ENCODE measurements around the gene EVI2A.
"Not testable (repeated sequence)": the region's sequence is repeated elsewhere in the genome, so short reads cannot be mapped to it uniquely, and the experiment has no call there.

The EVI2A gene

GRCh38 chr17:31321481-31321880 is at the start of gene EVI2A:
Gene EVI2A (minus strand): TSS chr17:31321622. CDS start chr17:31319013, 2,609 bp downstream.
- Mint-ChIP-seq H3K4me3 (peak within 1 kb of the TSS; percentile 86), H3K27me3 (no peaks in the 10 kb centered on the region), H3K9me3 (no peaks in the 10 kb centered on the region), H3K27ac (peak within 1 kb of the TSS; percentile 98), H3K36me3 (ENCODE audit: low read depth) (peaks cover 28% of the 10 kb centered on the region), H3K4me1 (peaks cover 44% of the 10 kb centered on the region)
- ATAC-seq (peak; percentile 98), DNase-seq (peak; percentile 72)

- Mint-ChIP-seq H3K4me1 (peaks cover 15% of the 10 kb centered on the region), H3K36me3 (ENCODE audit: low read depth) (no peaks in the 10 kb centered on the region), H3K4me3 (no peak overlapping the region), H3K9me3 (no peaks in the 10 kb centered on the region), H3K27me3 (no peaks in the 10 kb centered on the region), H3K27ac (no peak overlapping the region)
- DNase-seq (no peak), ATAC-seq (no peak)
Observed at GRCh38 chr17:31369266-31369665, 47.8 kb upstream of the EVI2A start.

GRCh38 chr17:31366088-31366487 is 44.7 kb upstream of the EVI2A start:
- H3K27ac Mint-ChIP-seq, result no peak overlapping the region
- ATAC-seq (no peak), DNase-seq (no peak)
- H3K36me3 Mint-ChIP-seq (ENCODE audit: low read depth), result peaks cover 1% of the 10 kb centered on the region
- H3K27me3 Mint-ChIP-seq, result no peaks in the 10 kb centered on the region
- no peak overlapping the region for H3K4me3 Mint-ChIP-seq
- H3K4me1 Mint-ChIP-seq, result peaks cover 5% of the 10 kb centered on the region
- H3K9me3 Mint-ChIP-seq, result no peaks in the 10 kb centered on the region

- no peak for DNase-seq
- Mint-ChIP-seq H3K27ac (no peak overlapping the region), H3K4me1 (no peaks in the 10 kb centered on the region), H3K36me3 (ENCODE audit: low read depth) (peaks cover 7% of the 10 kb centered on the region), H3K9me3 (no peaks in the 10 kb centered on the region), H3K27me3 (no peaks in the 10 kb centered on the region), H3K4me3 (no peak overlapping the region)
- ATAC-seq, result no peak
Observed at GRCh38 chr17:31364012-31364411, 42.6 kb upstream of the EVI2A start.

GRCh38 chr17:31357839-31358394 is 36.5 kb upstream of the EVI2A start:
- peaks cover 21% of the 10 kb centered on the region for H3K36me3 Mint-ChIP-seq (ENCODE audit: low read depth)
- no peak overlapping the region for H3K27ac Mint-ChIP-seq
- no peak for DNase-seq
- no peak for ATAC-seq
- H3K27me3 Mint-ChIP-seq, result no peaks in the 10 kb centered on the region
- H3K4me3 Mint-ChIP-seq, result no peak overlapping the region
- H3K4me1 Mint-ChIP-seq, result no peaks in the 10 kb centered on the region
- H3K9me3 Mint-ChIP-seq, result no peaks in the 10 kb centered on the region

GRCh38 chr17:31357091-31357490 is 35.7 kb upstream of the EVI2A start:
- Mint-ChIP-seq H3K36me3 (ENCODE audit: low read depth) (peaks cover 24% of the 10 kb centered on the region), H3K4me3 (no peak overlapping the region), H3K27me3 (no peaks in the 10 kb centered on the region), H3K27ac (no peak overlapping the region), H3K9me3 (no peaks in the 10 kb centered on the region), H3K4me1 (no peaks in the 10 kb centered on the region)
- ATAC-seq (no peak), DNase-seq (no peak)

GRCh38 chr17:31355935-31356334 is 34.5 kb upstream of the EVI2A start:
- Mint-ChIP-seq H3K36me3 (ENCODE audit: low read depth) (peaks cover 21% of the 10 kb centered on the region), H3K4me1 (no peaks in the 10 kb centered on the region), H3K27ac (no peak overlapping the region), H3K9me3 (no peaks in the 10 kb centered on the region), H3K27me3 (no peaks in the 10 kb centered on the region), H3K4me3 (no peak overlapping the region)
- DNase-seq (no peak), ATAC-seq (no peak)

GRCh38 chr17:31349454-31349853 is 28.0 kb upstream of the EVI2A start:
- Mint-ChIP-seq H3K9me3 (no peaks in the 10 kb centered on the region), H3K27ac (no peak overlapping the region), H3K4me1 (no peaks in the 10 kb centered on the region), H3K4me3 (no peak overlapping the region), H3K27me3 (no peaks in the 10 kb centered on the region), H3K36me3 (ENCODE audit: low read depth) (peaks cover 18% of the 10 kb centered on the region)
- ATAC-seq, result no peak
- DNase-seq, result no peak

GRCh38 chr17:31345191-31345747 is 23.8 kb upstream of the EVI2A start:
- not testable (repeated sequence) for ATAC-seq, H3K9me3 Mint-ChIP-seq, H3K27me3 Mint-ChIP-seq, H3K27ac Mint-ChIP-seq, DNase-seq, H3K4me3 Mint-ChIP-seq, H3K4me1 Mint-ChIP-seq
- peaks cover 19% of the 10 kb centered on the region for H3K36me3 Mint-ChIP-seq (ENCODE audit: low read depth)

- no peaks in the 10 kb centered on the region for H3K27me3 Mint-ChIP-seq
- no peak for ATAC-seq
- no peak overlapping the region for H3K4me3 Mint-ChIP-seq
- H3K36me3 Mint-ChIP-seq (ENCODE audit: low read depth), result peaks cover 23% of the 10 kb centered on the region
- DNase-seq, result no peak
- H3K27ac Mint-ChIP-seq, result no peak overlapping the region
- no peaks in the 10 kb centered on the region for H3K9me3 Mint-ChIP-seq
- no peaks in the 10 kb centered on the region for H3K4me1 Mint-ChIP-seq
Observed at GRCh38 chr17:31339906-31340661, 18.7 kb upstream of the EVI2A start.

GRCh38 chr17:31329221-31329620 is 7.8 kb upstream of the EVI2A start:
- H3K9me3 Mint-ChIP-seq, result no peaks in the 10 kb centered on the region
- H3K27ac Mint-ChIP-seq, result peak overlapping the region; percentile 71
- H3K4me1 Mint-ChIP-seq, result peaks cover 44% of the 10 kb centered on the region
- no peak for ATAC-seq
- peaks cover 12% of the 10 kb centered on the region for H3K36me3 Mint-ChIP-seq (ENCODE audit: low read depth)
- no peaks in the 10 kb centered on the region for H3K27me3 Mint-ChIP-seq
- H3K4me3 Mint-ChIP-seq, result peak overlapping the region; percentile 20
- no peak for DNase-seq

GRCh38 chr17:31328160-31328535 is 6.7 kb upstream of the EVI2A start:
- peaks cover 49% of the 10 kb centered on the region for H3K4me1 Mint-ChIP-seq
- no peak for DNase-seq
- peaks cover 12% of the 10 kb centered on the region for H3K36me3 Mint-ChIP-seq (ENCODE audit: low read depth)
- peak; percentile 90 for ATAC-seq
- H3K27ac Mint-ChIP-seq, result peak overlapping the region; percentile 76
- peak overlapping the region; percentile 7 for H3K4me3 Mint-ChIP-seq
- no peaks in the 10 kb centered on the region for H3K9me3 Mint-ChIP-seq
- H3K27me3 Mint-ChIP-seq, result no peaks in the 10 kb centered on the region

- H3K4me3 Mint-ChIP-seq, result peak overlapping the region; percentile 7
- H3K4me1 Mint-ChIP-seq, result peaks cover 52% of the 10 kb centered on the region
- ATAC-seq (peak; percentile 77), DNase-seq (no peak)
- H3K27ac Mint-ChIP-seq, result peak overlapping the region; percentile 76
- H3K36me3 Mint-ChIP-seq (ENCODE audit: low read depth), result peaks cover 12% of the 10 kb centered on the region
- H3K27me3 Mint-ChIP-seq, result no peaks in the 10 kb centered on the region
- H3K9me3 Mint-ChIP-seq, result no peaks in the 10 kb centered on the region
Observed at GRCh38 chr17:31327534-31328159, 6.2 kb upstream of the EVI2A start.

- no peaks in the 10 kb centered on the region for H3K9me3 Mint-ChIP-seq
- peak overlapping the region; percentile 51 for H3K27ac Mint-ChIP-seq
- no peak for DNase-seq
- ATAC-seq, result no peak
- H3K27me3 Mint-ChIP-seq, result no peaks in the 10 kb centered on the region
- H3K4me3 Mint-ChIP-seq, result no peak overlapping the region
- peaks cover 27% of the 10 kb centered on the region for H3K36me3 Mint-ChIP-seq (ENCODE audit: low read depth)
- H3K4me1 Mint-ChIP-seq, result peaks cover 42% of the 10 kb centered on the region
Observed at GRCh38 chr17:31323551-31323950, 2.1 kb upstream of the EVI2A start.

GRCh38 chr17:31321966-31322365 is 544 bp upstream of the EVI2A start:
- Mint-ChIP-seq H3K4me3 (peak overlapping the region; percentile 86), H3K4me1 (peaks cover 42% of the 10 kb centered on the region), H3K36me3 (ENCODE audit: low read depth) (peaks cover 30% of the 10 kb centered on the region), H3K27ac (peak overlapping the region; percentile 98), H3K9me3 (no peaks in the 10 kb centered on the region), H3K27me3 (no peaks in the 10 kb centered on the region)
- DNase-seq, result no peak
- ATAC-seq, result peak; percentile 25
